ENCODE data around the gene TMEM88. TPM values are rescaled to one million over a fixed set of nuclear protein-coding genes. Genes with fewer than 3 reads are reported as not detected.

The TMEM88 gene
- total and polyA plus RNA-seq, 2 of the 4 experiments (the other 2 are of a cell fraction), result 2.1 TPM; not detected in 1

DNA sequence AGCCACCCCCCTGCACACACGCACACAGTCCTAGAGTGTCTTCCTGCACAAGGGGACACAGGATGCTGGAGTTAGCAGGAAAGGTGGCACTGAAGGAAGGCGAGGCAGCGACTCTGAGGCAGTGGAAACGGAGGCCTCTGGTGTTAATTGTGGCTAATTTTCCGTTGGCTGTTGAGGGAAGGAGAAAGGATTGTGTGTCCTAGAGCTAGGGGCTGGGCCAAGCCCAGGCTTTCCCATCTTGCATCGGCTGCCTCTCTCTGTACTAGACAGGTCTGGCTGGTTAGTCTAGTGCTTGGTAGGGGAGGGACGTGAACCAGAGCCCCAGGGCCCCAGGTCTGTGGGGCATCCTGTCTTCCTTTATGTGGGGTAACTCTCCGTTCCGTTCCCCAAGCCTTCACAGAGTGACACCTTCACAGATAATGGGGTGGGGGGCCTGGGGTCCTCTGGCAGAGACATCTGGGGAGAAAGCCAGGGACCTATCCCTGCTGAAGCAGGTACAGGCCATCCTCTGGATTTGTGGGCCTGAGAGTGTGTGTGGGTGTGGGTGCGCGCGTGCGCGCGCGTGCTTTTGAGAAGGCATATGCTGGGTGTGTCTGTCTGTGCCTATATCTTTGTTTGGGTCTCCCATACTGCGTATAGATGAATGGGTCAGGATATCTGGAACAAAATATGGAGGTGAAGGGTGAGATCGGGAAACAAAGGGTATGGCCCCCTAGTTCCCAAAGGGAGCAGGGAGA lies 33.5 kb downstream of the TMEM88 start, which contains the start of gene CHD3:
Gene CHD3, plus strand, starts transcription at position 606 of the 737 bp plus-strand sequence. CDS start 212 bp downstream, outside the sequence.
- peak within 1 kb of the TSS; percentile 55 for H3K18ac ChIP-seq (ENCODE audit: low read depth, low read length)
- H3K9me3 ChIP-seq (ENCODE audit: control insufficient read depth, insufficient read depth, low read length), result no peaks in the 10 kb centered on the region
- no peak for ATAC-seq (ENCODE audit: low read depth)
- peak within 1 kb of the TSS; percentile 79 for H3K9ac ChIP-seq (ENCODE audit: low read depth, low read length)
- H4K91ac ChIP-seq (ENCODE audit: insufficient read depth, low read depth, low read length), result peak within 1 kb of the TSS; percentile 93
- no peaks in the 10 kb centered on the region for H3K27me3 ChIP-seq (ENCODE audit: control insufficient read depth, insufficient read depth, low read length)
- BruUV-seq (replicated peaks), result no TSS peak
- H3K4ac ChIP-seq (ENCODE audit: low read depth, low read length), result peak within 1 kb of the TSS; percentile 90
- intact Hi-C loops (cut with micrococcal nuclease) (loop anchor here (2.0 kb wide), 1 partner anchor 26 kb away; no protein-coding TSS in a partner anchor), in situ Hi-C loops (cut with MboI; ENCODE audit: low sequenced_read_pairs) (no loop called here), dilution Hi-C loops (cut with HindIII; ENCODE audit: low sequenced_read_pairs, unreplicated experiment) (no loop called here)
- peak within 1 kb of the TSS; percentile 88 for H3K23ac ChIP-seq (ENCODE audit: low read depth, low read length)
- H2BK120ac ChIP-seq (ENCODE audit: low read depth, low read length), result peak within 1 kb of the TSS; percentile 85
- H4K5ac ChIP-seq (ENCODE audit: low read depth, low read length), result peak within 1 kb of the TSS; percentile 51
- H2AFZ ChIP-seq (replicated peaks; ENCODE audit: low read length, poor library complexity), result peak within 1 kb of the TSS; percentile 88
- H3K9me1 ChIP-seq (ENCODE audit: insufficient read depth, low read length), result peaks cover 7% of the 10 kb centered on the region
- WGBS, 2 experiments (ENCODE audit: extremely low coverage in 2 of 2, insufficient read length in 1 of 2), result 42% methylated on average over 9 of the region's 18 CpGs; no CpG with 5 or more reads in 1 of the 2 experiments
- H2BK5ac ChIP-seq (ENCODE audit: low read depth, low read length, poor library complexity, severe bottlenecking), result peak within 1 kb of the TSS; percentile 93
- peaks cover 14% of the 10 kb centered on the region for H4K20me1 ChIP-seq (ENCODE audit: insufficient read depth, low read length)
- DNase-seq, result peak; percentile 21
- peaks cover 7 to 62% of the 10 kb centered on the region in 2 experiments for H3K79me1 ChIP-seq (ENCODE audit: low read depth in 1 of 2, low read length in 2 of 2)
- ChIA-PET CTCF (no interaction called here), POLR2A (ENCODE audit: unreplicated experiment) (no interaction called here)
- H2BK20ac ChIP-seq (ENCODE audit: low read depth, low read length), result peak within 1 kb of the TSS; percentile 53
- H3K4me2 ChIP-seq (ENCODE audit: low read depth, low read length), result peak within 1 kb of the TSS; percentile 87
- H3K56ac ChIP-seq (ENCODE audit: extremely low read depth, insufficient read depth, low read length), result peak within 1 kb of the TSS; percentile 75
- peak within 1 kb of the TSS; percentile 32; the same call in 2 of the 3 replicates for H2BK15ac ChIP-seq (ENCODE audit: low read depth, low read length)
- H4K8ac ChIP-seq (ENCODE audit: low read depth in 2 of 2, low read length in 2 of 2), result peak within 1 kb of the TSS; percentile 69 to 89; a peak in 3 of 4 replicates
- H3K4me3 ChIP-seq (ENCODE audit: insufficient read depth, low read depth, low read length), result peak within 1 kb of the TSS; percentile 46
- peaks cover 15% of the 10 kb centered on the region for H3K36me3 ChIP-seq (ENCODE audit: control insufficient read depth, insufficient read depth, low read length)
- H2AK9ac ChIP-seq (replicated peaks; ENCODE audit: low read depth, low read length, poor library complexity), result peak within 1 kb of the TSS; percentile 97
- peak within 1 kb of the TSS; percentile 89 for H3K14ac ChIP-seq (replicated peaks; ENCODE audit: low read depth, low read length)
- H3K4me1 ChIP-seq (ENCODE audit: control insufficient read depth, insufficient read depth, low read length), result peaks cover 19% of the 10 kb centered on the region
- H2AK5ac ChIP-seq (ENCODE audit: low read depth, low read length), result peak within 1 kb of the TSS; percentile 94
- TF ChIP-seq RFX5 (IDR thresholded peaks at IDR 0.05; ENCODE audit: low read depth, low read length) (no peak), POLR2A (IDR thresholded peaks at IDR 0.05; ENCODE audit: low read depth, low read length) (0 out of 2 replicates have a peak, but pooled peaks have one; percentile 15)
- H3K27ac ChIP-seq (ENCODE audit: insufficient read depth, low read length), result peak within 1 kb of the TSS; percentile 95

Data from IMR-90 (cell line).